GM23338 (cell line): ENCODE data around the gene PRAMEF20. TPM values are rescaled to one million over a fixed set of nuclear protein-coding genes. Genes with fewer than 3 reads are reported as not detected.

Source experiments
- ATAC-seq: fragments of 200-7000 bp; cut with Tn5 transposase; 3 replicates; pipeline ENCODE4 v1.9.1; 2020
- DNase-seq: peaks from one replicate; pipeline ENCODE4 v3.0.0-alpha.2; 2015; ENCODE audit warnings: low spot score
- H2AFZ ChIP-seq: fragments of 200-600 bp; sonication (generic); 2 replicates; pipeline ENCODE4 v1.8.0; 2016; ENCODE audit warnings: antibody characterized with exemption, mild to moderate bottlenecking, moderate library complexity
- H3F3A ChIP-seq: fragments of 200-600 bp; sonication (generic); replicated peaks from 2 replicates; pipeline ENCODE4 v1.8.0; 2017; ENCODE audit warnings: antibody characterized with exemption, mixed run types, low read depth
- H3K27ac ChIP-seq: fragments of 200-600 bp; sonication (generic); 2 replicates; pipeline ENCODE4 v1.6.1; 2016; ENCODE audit warnings: low read depth
- H3K27me3 ChIP-seq: fragments of 200-600 bp; sonication (generic); 2 replicates; pipeline ENCODE4 v1.8.0; 2016; ENCODE audit warnings: mild to moderate bottlenecking, mixed run types, moderate library complexity; ENCODE audit not compliant: insufficient read depth
- H3K36me3 ChIP-seq: fragments of 200-600 bp; sonication (generic); 2 replicates; pipeline ENCODE4 v1.8.0; 2016; ENCODE audit warnings: mild to moderate bottlenecking; ENCODE audit not compliant: insufficient read depth
- H3K4me1 ChIP-seq: fragments of 200-600 bp; sonication (generic); 2 replicates; pipeline ENCODE4 v1.8.0; 2016; ENCODE audit warnings: mild to moderate bottlenecking, moderate library complexity; ENCODE audit not compliant: insufficient read depth
- H3K4me2 ChIP-seq: fragments of 200-600 bp; sonication (generic); 2 replicates; pipeline ENCODE4 v1.7.1; 2017; ENCODE audit warnings: mixed run types
- H3K4me3 ChIP-seq: fragments of 200-600 bp; sonication (generic); 2 replicates; pipeline ENCODE4 v1.6.1; 2016; ENCODE audit warnings: mixed run types
- H3K79me2 ChIP-seq: fragments of 200-600 bp; sonication (generic); replicated peaks from 2 replicates; pipeline ENCODE4 v1.8.0; 2017; ENCODE audit warnings: mild to moderate bottlenecking; ENCODE audit not compliant: insufficient read depth
- H3K9me2 ChIP-seq: fragments of 200-600 bp; sonication (generic); 2 replicates; pipeline ENCODE4 v1.8.0; 2017; ENCODE audit not compliant: insufficient read depth
- H4K20me1 ChIP-seq: fragments of 200-600 bp; sonication (generic); replicated peaks from 2 replicates; pipeline ENCODE4 v1.8.0; 2017; ENCODE audit warnings: mild to moderate bottlenecking; ENCODE audit not compliant: insufficient read depth
- H3K27ac Mint-ChIP-seq: 2 replicates; pipeline ENCODE4 v1.8.0; 2020; ENCODE audit warnings: inconsistent platforms, mild to moderate bottlenecking, moderate library complexity, mixed read lengths
- H3K27me3 Mint-ChIP-seq: 3 replicates; pipeline ENCODE4 v1.8.0; 2022; ENCODE audit warnings: low read depth, mild to moderate bottlenecking, moderate library complexity, mixed read lengths, inconsistent platforms; ENCODE audit not compliant: insufficient read depth, poor library complexity
- H3K36me3 Mint-ChIP-seq: 3 replicates; pipeline ENCODE4 v1.8.0; 2021; ENCODE audit warnings: low read depth, mild to moderate bottlenecking, inconsistent platforms, moderate library complexity, mixed read lengths
- H3K4me1 Mint-ChIP-seq: 3 replicates; pipeline ENCODE4 v1.8.0; 2020; ENCODE audit warnings: mild to moderate bottlenecking, inconsistent platforms, mixed read lengths
- H3K4me3 Mint-ChIP-seq: 3 replicates; pipeline ENCODE4 v1.8.0; 2021; ENCODE audit warnings: moderate library complexity, mild to moderate bottlenecking, inconsistent platforms, mixed read lengths
- H3K9me3 Mint-ChIP-seq: 3 replicates; pipeline ENCODE4 v1.8.0; 2020; ENCODE audit warnings: moderate library complexity, mild to moderate bottlenecking, inconsistent platforms, mixed read lengths
- CREB1 ChIP-seq: fragments of 250-450 bp; sonication (Bioruptor Pico); IDR thresholded peaks from 2 replicates; pipeline ENCODE4 v1.5.0; 2020; ENCODE audit warnings: low read depth, mild to moderate bottlenecking, moderate library complexity
- EZH2 ChIP-seq: fragments of 200-600 bp; sonication (generic); IDR thresholded peaks from one replicate; pipeline ENCODE4 v1.8.0; 2017; ENCODE audit warnings: antibody characterized with exemption, mild to moderate bottlenecking, low read depth; ENCODE audit not compliant: unreplicated experiment
- EZH2phosphoT487 ChIP-seq: fragments of 200-600 bp; sonication (generic); IDR thresholded peaks from one replicate; pipeline ENCODE4 v1.8.1; 2018; ENCODE audit warnings: antibody characterized with exemption; ENCODE audit not compliant: unreplicated experiment
- JUNB ChIP-seq: IDR thresholded peaks from one replicate; pipeline ENCODE4 v1.6.1; 2016; ENCODE audit warnings: antibody characterized with exemption; ENCODE audit not compliant: unreplicated experiment
- NANOG ChIP-seq: IDR thresholded peaks from 2 replicates; pipeline ENCODE4 v1.6.1; 2016; ENCODE audit warnings: antibody characterized with exemption, borderline replicate concordance
- POLR2AphosphoS5 ChIP-seq: IDR thresholded peaks from 2 replicates; pipeline ENCODE4 v1.6.1; 2016; ENCODE audit warnings: antibody characterized with exemption, low read depth
- STAT1 ChIP-seq: IDR thresholded peaks from one replicate; pipeline ENCODE4 v1.6.1; 2016; ENCODE audit warnings: antibody characterized with exemption; ENCODE audit not compliant: unreplicated experiment
- ZNF331 ChIP-seq: fragments of 250-450 bp; sonication (Bioruptor Pico); IDR thresholded peaks from 2 replicates; pipeline ENCODE4 v1.5.0; 2020; ENCODE audit warnings: low read depth, mild to moderate bottlenecking, moderate library complexity
- polyA plus RNA-seq: library from polyadenylated mRNA; unstranded; fragments of >200 nt; fragmentation: Nextera tagmentation; extraction: Ambion mirVana; gene quantifications from 2 replicates; pipeline ENCODE4 v1.2.1, GENCODE V29; 2016
- total RNA-seq: library from RNA; depleted of rRNA; stranded (reverse); fragments of >200 nt; shearing (Covaris generic); gene quantifications from 2 replicates; pipeline ENCODE4 v1.2.3, GENCODE V29; 2014
- TF ChIP-seq, protein P1 (sequence below): IDR thresholded peaks from one replicate; pipeline ENCODE4 v1.6.1; 2018; ENCODE audit warnings: antibody characterized with exemption; ENCODE audit not compliant: unreplicated experiment
- TF ChIP-seq, protein P2 (sequence below), 2 experiments: fragments of 200-600 bp in 1 of 2; sonication (generic) in 1 of 2; conservative IDR thresholded peaks; 2 replicates each; pipeline versions ENCODE4 v1.5.1 to v1.6.1; 2016 to 2017; ENCODE audit warnings: antibody characterized with exemption in 2 of 2, low read depth in 2 of 2, mild to moderate bottlenecking in 2 of 2, moderate library complexity in 1 of 2
- TF ChIP-seq, protein P3 (sequence below): IDR thresholded peaks from 2 replicates; pipeline ENCODE4 v1.6.1; 2016; ENCODE audit warnings: antibody characterized with exemption

Gene PRAMEF20
- total and polyA plus RNA-seq, 2 experiments from 2014 or later: not detected

DNA sequence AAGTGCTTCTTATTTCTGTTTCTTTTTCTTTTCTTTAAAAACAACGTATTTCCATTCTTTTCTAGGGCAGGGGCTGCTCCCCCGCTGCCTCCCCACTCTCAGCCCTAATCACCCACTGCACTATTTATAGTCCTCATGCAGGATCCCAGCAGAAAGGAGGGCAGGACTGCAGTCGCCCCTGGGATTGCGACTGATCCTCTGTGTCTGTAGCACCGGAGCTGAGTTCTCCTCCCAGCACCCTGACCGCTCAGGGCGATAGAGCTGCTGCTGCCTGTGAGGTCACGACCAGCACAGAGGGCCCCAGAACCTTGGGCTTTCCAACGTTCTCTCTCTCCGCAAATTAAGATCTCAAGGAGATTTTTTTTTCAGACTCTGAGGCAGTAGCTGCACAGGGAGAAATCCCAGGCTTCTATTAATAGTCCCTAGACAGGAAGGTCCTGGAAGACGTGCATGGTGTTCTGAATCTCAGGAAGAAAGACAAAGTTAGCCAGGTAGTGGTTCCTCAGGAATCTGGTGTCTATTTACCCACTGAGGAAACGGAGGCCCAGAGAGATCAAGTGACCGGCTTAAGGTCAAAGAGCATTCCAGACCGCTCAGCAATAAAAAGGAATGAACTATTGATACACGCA lies 46.8 kb downstream of the PRAMEF20 start (continued):
- TF ChIP-seq, protein P1, sequence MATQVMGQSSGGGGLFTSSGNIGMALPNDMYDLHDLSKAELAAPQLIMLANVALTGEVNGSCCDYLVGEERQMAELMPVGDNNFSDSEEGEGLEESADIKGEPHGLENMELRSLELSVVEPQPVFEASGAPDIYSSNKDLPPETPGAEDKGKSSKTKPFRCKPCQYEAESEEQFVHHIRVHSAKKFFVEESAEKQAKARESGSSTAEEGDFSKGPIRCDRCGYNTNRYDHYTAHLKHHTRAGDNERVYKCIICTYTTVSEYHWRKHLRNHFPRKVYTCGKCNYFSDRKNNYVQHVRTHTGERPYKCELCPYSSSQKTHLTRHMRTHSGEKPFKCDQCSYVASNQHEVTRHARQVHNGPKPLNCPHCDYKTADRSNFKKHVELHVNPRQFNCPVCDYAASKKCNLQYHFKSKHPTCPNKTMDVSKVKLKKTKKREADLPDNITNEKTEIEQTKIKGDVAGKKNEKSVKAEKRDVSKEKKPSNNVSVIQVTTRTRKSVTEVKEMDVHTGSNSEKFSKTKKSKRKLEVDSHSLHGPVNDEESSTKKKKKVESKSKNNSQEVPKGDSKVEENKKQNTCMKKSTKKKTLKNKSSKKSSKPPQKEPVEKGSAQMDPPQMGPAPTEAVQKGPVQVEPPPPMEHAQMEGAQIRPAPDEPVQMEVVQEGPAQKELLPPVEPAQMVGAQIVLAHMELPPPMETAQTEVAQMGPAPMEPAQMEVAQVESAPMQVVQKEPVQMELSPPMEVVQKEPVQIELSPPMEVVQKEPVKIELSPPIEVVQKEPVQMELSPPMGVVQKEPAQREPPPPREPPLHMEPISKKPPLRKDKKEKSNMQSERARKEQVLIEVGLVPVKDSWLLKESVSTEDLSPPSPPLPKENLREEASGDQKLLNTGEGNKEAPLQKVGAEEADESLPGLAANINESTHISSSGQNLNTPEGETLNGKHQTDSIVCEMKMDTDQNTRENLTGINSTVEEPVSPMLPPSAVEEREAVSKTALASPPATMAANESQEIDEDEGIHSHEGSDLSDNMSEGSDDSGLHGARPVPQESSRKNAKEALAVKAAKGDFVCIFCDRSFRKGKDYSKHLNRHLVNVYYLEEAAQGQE: no peak
- TF ChIP-seq, protein P2, sequence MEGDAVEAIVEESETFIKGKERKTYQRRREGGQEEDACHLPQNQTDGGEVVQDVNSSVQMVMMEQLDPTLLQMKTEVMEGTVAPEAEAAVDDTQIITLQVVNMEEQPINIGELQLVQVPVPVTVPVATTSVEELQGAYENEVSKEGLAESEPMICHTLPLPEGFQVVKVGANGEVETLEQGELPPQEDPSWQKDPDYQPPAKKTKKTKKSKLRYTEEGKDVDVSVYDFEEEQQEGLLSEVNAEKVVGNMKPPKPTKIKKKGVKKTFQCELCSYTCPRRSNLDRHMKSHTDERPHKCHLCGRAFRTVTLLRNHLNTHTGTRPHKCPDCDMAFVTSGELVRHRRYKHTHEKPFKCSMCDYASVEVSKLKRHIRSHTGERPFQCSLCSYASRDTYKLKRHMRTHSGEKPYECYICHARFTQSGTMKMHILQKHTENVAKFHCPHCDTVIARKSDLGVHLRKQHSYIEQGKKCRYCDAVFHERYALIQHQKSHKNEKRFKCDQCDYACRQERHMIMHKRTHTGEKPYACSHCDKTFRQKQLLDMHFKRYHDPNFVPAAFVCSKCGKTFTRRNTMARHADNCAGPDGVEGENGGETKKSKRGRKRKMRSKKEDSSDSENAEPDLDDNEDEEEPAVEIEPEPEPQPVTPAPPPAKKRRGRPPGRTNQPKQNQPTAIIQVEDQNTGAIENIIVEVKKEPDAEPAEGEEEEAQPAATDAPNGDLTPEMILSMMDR (conservative IDR thresholded peaks at IDR 0.05; ENCODE audit: low read depth in 2 of 2): no peak
- TF ChIP-seq EZH2 (no peak), CREB1 (CRISPR knock-in tag) (no peak), EZH2phosphoT487 (no peak)

DNA sequence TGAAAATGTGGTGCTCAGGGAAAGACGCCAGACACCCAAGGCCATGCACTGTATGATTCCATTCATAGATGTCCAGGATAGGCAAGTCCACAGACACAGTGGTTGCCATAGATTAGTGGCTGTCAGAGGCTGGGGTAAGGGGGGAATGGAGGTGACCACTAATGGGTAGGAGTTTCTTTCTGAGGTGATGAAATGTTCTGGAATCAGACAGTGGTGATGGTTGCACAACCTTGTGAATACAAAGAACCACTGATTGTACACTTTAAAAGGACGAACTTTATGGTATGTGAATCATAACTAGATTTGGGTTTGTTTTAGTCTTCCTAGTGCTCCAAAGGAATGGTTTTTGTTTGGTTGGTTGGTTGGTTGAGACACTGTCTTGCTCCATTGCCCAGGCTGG lies 51.7 kb downstream of the PRAMEF20 start:
- ATAC-seq: no peak
- no peaks in the 10 kb centered on the region for H3K27me3 ChIP-seq
- no peaks in the 10 kb centered on the region for H3F3A ChIP-seq
- no peaks in the 10 kb centered on the region for H3K9me2 ChIP-seq
- H3K4me2 ChIP-seq: no peak overlapping the region
- peaks cover 82% of the 10 kb centered on the region for H3K9me3 Mint-ChIP-seq
- no peaks in the 10 kb centered on the region for H3K4me1 ChIP-seq
- H3K4me1 Mint-ChIP-seq: no peaks in the 10 kb centered on the region
- no peak overlapping the region for H3K27ac ChIP-seq
- DNase-seq: no peak
- no peak for TF ChIP-seq JUNB
- no peak for TF ChIP-seq NANOG
- TF ChIP-seq POLR2AphosphoS5: no peak
- no peak for TF ChIP-seq ZNF331
- no peak for TF ChIP-seq CREB1 (CRISPR knock-in tag)
- TF ChIP-seq, protein P3, sequence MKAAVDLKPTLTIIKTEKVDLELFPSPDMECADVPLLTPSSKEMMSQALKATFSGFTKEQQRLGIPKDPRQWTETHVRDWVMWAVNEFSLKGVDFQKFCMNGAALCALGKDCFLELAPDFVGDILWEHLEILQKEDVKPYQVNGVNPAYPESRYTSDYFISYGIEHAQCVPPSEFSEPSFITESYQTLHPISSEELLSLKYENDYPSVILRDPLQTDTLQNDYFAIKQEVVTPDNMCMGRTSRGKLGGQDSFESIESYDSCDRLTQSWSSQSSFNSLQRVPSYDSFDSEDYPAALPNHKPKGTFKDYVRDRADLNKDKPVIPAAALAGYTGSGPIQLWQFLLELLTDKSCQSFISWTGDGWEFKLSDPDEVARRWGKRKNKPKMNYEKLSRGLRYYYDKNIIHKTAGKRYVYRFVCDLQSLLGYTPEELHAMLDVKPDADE: no peak
- no peak for TF ChIP-seq STAT1
- no peaks in the 10 kb centered on the region for H3K36me3 ChIP-seq
- H3K27me3 Mint-ChIP-seq: peaks cover 11% of the 10 kb centered on the region
- no peaks in the 10 kb centered on the region for H4K20me1 ChIP-seq
- no peak overlapping the region for H3K4me3 ChIP-seq
- H3K4me3 Mint-ChIP-seq: no peak overlapping the region
- no peak overlapping the region for H2AFZ ChIP-seq
- H3K27ac Mint-ChIP-seq: no peak overlapping the region
- peaks cover 12% of the 10 kb centered on the region; the same call in 2 of the 3 replicates for H3K36me3 Mint-ChIP-seq
- no peaks in the 10 kb centered on the region for H3K79me2 ChIP-seq
